HEK293 (cell line): ENCODE measurements around the gene CAPN5.

Experiments
- CTCF ChIA-PET: fragments of 350-600 bp; formaldehyde crosslinking; extraction: SDS; loops from one replicate; lab custom pipeline; 2021; ENCODE audit warnings: antibody characterized with exemption; lab: Yijun Ruan, JAX
- POLR2A ChIA-PET: fragments of 300-600 bp; formaldehyde crosslinking; extraction: SDS; loops from one replicate; lab custom pipeline; 2020; ENCODE audit warnings: antibody characterized with exemption, inconsistent platforms; lab: Yijun Ruan, JAX
- H3K27ac ChIP-seq: fragments of 200-500 bp; sonication (Bioruptor generic); 2 replicates; pipeline ENCODE4 v1.5.1; 2014; ENCODE audit warnings: low read depth, low read length, control low read depth, inconsistent platforms; ENCODE audit errors: extremely low read depth
- H3K36me3 ChIP-seq, 2 experiments: fragments of 200-500 bp in 1 of 2; sonication (Bioruptor generic) in 1 of 2; 1 replicate in 1 of 2; 2 replicates in 1 of 2; pipeline ENCODE4 v1.5.1; 2014 to 2017; ENCODE audit warnings: inconsistent platforms in 2 of 2, low read length in 2 of 2; ENCODE audit not compliant: control insufficient read depth in 2 of 2, insufficient read depth in 1 of 2
- H3K4me1 ChIP-seq: fragments of 200-500 bp; sonication (Bioruptor generic); 2 replicates; pipeline ENCODE4 v1.5.1; 2014; ENCODE audit warnings: mild to moderate bottlenecking, low read length, inconsistent platforms; ENCODE audit not compliant: control insufficient read depth, insufficient read depth
- H3K4me3 ChIP-seq: 2 replicates; pipeline ENCODE4 v1.5.1; 2011; ENCODE audit warnings: low read depth, mild to moderate bottlenecking, control low read depth, low read length, moderate library complexity
- H3K9me3 ChIP-seq: fragments of 200-500 bp; sonication (Bioruptor generic); 2 replicates; pipeline ENCODE4 v1.5.1; 2014; ENCODE audit warnings: low read depth, low read length, inconsistent platforms; ENCODE audit not compliant: control insufficient read depth, insufficient read depth
- GLIS1 ChIP-seq: fragments of 450-650 bp; formaldehyde crosslinking; IDR thresholded peaks from 2 replicates; pipeline ENCODE4 v1.5.1; 2016; ENCODE audit warnings: missing biosample characterization, missing genetic modification characterization
- GLIS2 ChIP-seq: fragments of 450-650 bp; formaldehyde crosslinking; IDR thresholded peaks from 2 replicates; pipeline ENCODE4 v1.5.1; 2016; ENCODE audit warnings: missing biosample characterization, missing genetic modification characterization
- HOXC10 ChIP-seq: sonication (generic); formaldehyde crosslinking; IDR thresholded peaks from 2 replicates; pipeline ENCODE4 v1.8.1; 2023; ENCODE audit warnings: mild to moderate bottlenecking, missing genetic modification reagents
- MYNN ChIP-seq: fragments of 450-650 bp; formaldehyde crosslinking; IDR thresholded peaks from 2 replicates; pipeline ENCODE4 v1.5.1; 2016; ENCODE audit warnings: missing biosample characterization, missing genetic modification characterization, borderline replicate concordance
- YY2 ChIP-seq: fragments of 450-650 bp; formaldehyde crosslinking; IDR thresholded peaks from 2 replicates; pipeline ENCODE4 v1.5.1; 2016; ENCODE audit warnings: missing biosample characterization, missing genetic modification characterization
- ZBTB7A ChIP-seq: fragments of 450-650 bp; formaldehyde crosslinking; IDR thresholded peaks from 2 replicates; pipeline ENCODE4 v1.5.1; 2016; ENCODE audit warnings: low read depth, missing biosample characterization, missing genetic modification characterization
- ZFP41 ChIP-seq: fragments of 450-650 bp; formaldehyde crosslinking; IDR thresholded peaks from 2 replicates; pipeline ENCODE4 v1.5.1; 2016; ENCODE audit warnings: missing biosample characterization, missing genetic modification characterization, borderline replicate concordance
- ZNF248 ChIP-seq: fragments of 450-650 bp; formaldehyde crosslinking; IDR thresholded peaks from 2 replicates; pipeline ENCODE4 v1.5.1; 2017; ENCODE audit warnings: missing biosample characterization, missing genetic modification characterization
- ZNF350 ChIP-seq: fragments of 450-650 bp; formaldehyde crosslinking; IDR thresholded peaks from 2 replicates; pipeline ENCODE4 v1.5.0; 2017; ENCODE audit warnings: missing biosample characterization, mild to moderate bottlenecking, missing genetic modification characterization
- ZNF596 ChIP-seq: fragments of 450-650 bp; IDR thresholded peaks from 2 replicates; pipeline ENCODE4 v1.5.0; 2018; ENCODE audit warnings: missing biosample characterization, mild to moderate bottlenecking, missing genetic modification characterization, moderate library complexity
- ZNF610 ChIP-seq: fragments of 450-650 bp; formaldehyde crosslinking; IDR thresholded peaks from 2 replicates; pipeline ENCODE4 v1.5.1; 2016; ENCODE audit warnings: missing biosample characterization, missing genetic modification characterization, borderline replicate concordance
- ZNF629 ChIP-seq: fragments of 450-650 bp; formaldehyde crosslinking; IDR thresholded peaks from 2 replicates; pipeline ENCODE4 v1.5.1; 2017; ENCODE audit warnings: missing biosample characterization, missing genetic modification characterization
- ZNF664 ChIP-seq: fragments of 450-650 bp; formaldehyde crosslinking; IDR thresholded peaks from 2 replicates; pipeline ENCODE4 v1.5.1; 2016; ENCODE audit warnings: missing biosample characterization, missing genetic modification characterization
- ZNF670 ChIP-seq: fragments of 450-650 bp; formaldehyde crosslinking; IDR thresholded peaks from 2 replicates; pipeline ENCODE4 v1.5.1; 2016; ENCODE audit warnings: missing biosample characterization, missing genetic modification characterization, low read depth
- TF ChIP-seq, protein P1 (sequence below): fragments of 450-650 bp; formaldehyde crosslinking; IDR thresholded peaks from 2 replicates; pipeline ENCODE4 v1.5.1; 2017; ENCODE audit warnings: missing biosample characterization, missing genetic modification characterization
- TF ChIP-seq, protein P2 (sequence below): fragments of 450-650 bp; formaldehyde crosslinking; IDR thresholded peaks from 2 replicates; pipeline ENCODE4 v1.5.1; 2017; ENCODE audit warnings: missing biosample characterization, mild to moderate bottlenecking, missing genetic modification characterization, moderate library complexity
- TF ChIP-seq, protein P3 (sequence below): fragments of 450-650 bp; formaldehyde crosslinking; IDR thresholded peaks from 2 replicates; pipeline ENCODE4 v1.5.1; 2016; ENCODE audit warnings: missing biosample characterization, missing genetic modification characterization
- TF ChIP-seq, protein P4 (sequence below): fragments of 450-650 bp; formaldehyde crosslinking; IDR thresholded peaks from 2 replicates; pipeline ENCODE4 v1.5.1; 2016; ENCODE audit warnings: missing biosample characterization, missing genetic modification characterization

Gene CAPN5

GRCh38 chr11:77020734-77021133, 46.0 kb upstream of the CAPN5 start:
- H3K36me3 ChIP-seq, result no peaks in the 10 kb centered on the region
- CTCF ChIA-PET, result interaction anchor here (0.5 to 2.1 kb wide), 4 partner anchors 16 to 599 kb away, joined by 3 to 7 read pairs (median 4); no protein-coding TSS in a partner anchor
- POLR2A ChIA-PET, result interaction anchor here (1.6 kb wide), 1 partner anchor 9 kb away, joined by 3 read pairs; no protein-coding TSS in a partner anchor

GRCh38 chr11:77024745-77025144, 42.0 kb upstream of the CAPN5 start:
- Histone ChIP-seq H3K9me3 (no peaks in the 10 kb centered on the region), H3K4me3 (no peak overlapping the region), H3K4me1 (peaks cover 11% of the 10 kb centered on the region), H3K27ac (no peak overlapping the region), H3K36me3 (no peaks in the 10 kb centered on the region)
- no peak for TF ChIP-seq ZNF610
- no peak for TF ChIP-seq GLIS2 (tag by site-specific recombination)
- TF ChIP-seq ZBTB7A (tag by site-specific recombination), result no peak
- no peak for TF ChIP-seq ZNF629 (tag by site-specific recombination)
- no peak for TF ChIP-seq MYNN (tag by site-specific recombination)
- TF ChIP-seq, protein P1, sequence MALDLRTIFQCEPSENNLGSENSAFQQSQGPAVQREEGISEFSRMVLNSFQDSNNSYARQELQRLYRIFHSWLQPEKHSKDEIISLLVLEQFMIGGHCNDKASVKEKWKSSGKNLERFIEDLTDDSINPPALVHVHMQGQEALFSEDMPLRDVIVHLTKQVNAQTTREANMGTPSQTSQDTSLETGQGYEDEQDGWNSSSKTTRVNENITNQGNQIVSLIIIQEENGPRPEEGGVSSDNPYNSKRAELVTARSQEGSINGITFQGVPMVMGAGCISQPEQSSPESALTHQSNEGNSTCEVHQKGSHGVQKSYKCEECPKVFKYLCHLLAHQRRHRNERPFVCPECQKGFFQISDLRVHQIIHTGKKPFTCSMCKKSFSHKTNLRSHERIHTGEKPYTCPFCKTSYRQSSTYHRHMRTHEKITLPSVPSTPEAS, result no peak
- TF ChIP-seq, protein P2, sequence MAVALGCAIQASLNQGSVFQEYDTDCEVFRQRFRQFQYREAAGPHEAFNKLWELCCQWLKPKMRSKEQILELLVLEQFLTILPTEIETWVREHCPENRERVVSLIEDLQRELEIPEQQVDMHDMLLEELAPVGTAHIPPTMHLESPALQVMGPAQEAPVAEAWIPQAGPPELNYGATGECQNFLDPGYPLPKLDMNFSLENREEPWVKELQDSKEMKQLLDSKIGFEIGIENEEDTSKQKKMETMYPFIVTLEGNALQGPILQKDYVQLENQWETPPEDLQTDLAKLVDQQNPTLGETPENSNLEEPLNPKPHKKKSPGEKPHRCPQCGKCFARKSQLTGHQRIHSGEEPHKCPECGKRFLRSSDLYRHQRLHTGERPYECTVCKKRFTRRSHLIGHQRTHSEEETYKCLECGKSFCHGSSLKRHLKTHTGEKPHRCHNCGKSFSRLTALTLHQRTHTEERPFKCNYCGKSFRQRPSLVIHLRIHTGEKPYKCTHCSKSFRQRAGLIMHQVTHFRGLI (tag by site-specific recombination), result no peak
- TF ChIP-seq, protein P3, sequence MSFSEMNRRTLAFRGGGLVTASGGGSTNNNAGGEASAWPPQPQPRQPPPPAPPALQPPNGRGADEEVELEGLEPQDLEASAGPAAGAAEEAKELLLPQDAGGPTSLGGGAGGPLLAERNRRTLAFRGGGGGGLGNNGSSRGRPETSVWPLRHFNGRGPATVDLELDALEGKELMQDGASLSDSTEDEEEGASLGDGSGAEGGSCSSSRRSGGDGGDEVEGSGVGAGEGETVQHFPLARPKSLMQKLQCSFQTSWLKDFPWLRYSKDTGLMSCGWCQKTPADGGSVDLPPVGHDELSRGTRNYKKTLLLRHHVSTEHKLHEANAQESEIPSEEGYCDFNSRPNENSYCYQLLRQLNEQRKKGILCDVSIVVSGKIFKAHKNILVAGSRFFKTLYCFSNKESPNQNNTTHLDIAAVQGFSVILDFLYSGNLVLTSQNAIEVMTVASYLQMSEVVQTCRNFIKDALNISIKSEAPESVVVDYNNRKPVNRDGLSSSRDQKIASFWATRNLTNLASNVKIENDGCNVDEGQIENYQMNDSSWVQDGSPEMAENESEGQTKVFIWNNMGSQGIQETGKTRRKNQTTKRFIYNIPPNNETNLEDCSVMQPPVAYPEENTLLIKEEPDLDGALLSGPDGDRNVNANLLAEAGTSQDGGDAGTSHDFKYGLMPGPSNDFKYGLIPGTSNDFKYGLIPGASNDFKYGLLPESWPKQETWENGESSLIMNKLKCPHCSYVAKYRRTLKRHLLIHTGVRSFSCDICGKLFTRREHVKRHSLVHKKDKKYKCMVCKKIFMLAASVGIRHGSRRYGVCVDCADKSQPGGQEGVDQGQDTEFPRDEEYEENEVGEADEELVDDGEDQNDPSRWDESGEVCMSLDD (tag by site-specific recombination), result no peak
- no peak for TF ChIP-seq GLIS1 (tag by site-specific recombination)
- no peak for TF ChIP-seq ZNF248
- TF ChIP-seq, protein P4, sequence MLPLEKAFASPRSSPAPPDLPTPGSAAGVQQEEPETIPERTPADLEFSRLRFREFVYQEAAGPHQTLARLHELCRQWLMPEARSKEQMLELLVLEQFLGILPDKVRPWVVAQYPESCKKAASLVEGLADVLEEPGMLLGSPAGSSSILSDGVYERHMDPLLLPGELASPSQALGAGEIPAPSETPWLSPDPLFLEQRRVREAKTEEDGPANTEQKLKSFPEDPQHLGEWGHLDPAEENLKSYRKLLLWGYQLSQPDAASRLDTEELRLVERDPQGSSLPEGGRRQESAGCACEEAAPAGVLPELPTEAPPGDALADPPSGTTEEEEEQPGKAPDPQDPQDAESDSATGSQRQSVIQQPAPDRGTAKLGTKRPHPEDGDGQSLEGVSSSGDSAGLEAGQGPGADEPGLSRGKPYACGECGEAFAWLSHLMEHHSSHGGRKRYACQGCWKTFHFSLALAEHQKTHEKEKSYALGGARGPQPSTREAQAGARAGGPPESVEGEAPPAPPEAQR (tag by site-specific recombination), result no peak
- no peak for TF ChIP-seq YY2
- no peak for TF ChIP-seq HOXC10 (CRISPR knock-in tag)
- TF ChIP-seq ZNF670 (tag by site-specific recombination), result no peak
- ChIA-PET POLR2A (no interaction called here), CTCF (interaction anchor here (0.6 to 1.5 kb wide), 7 partner anchors 19 to 1913 kb away, joined by 3 to 6 read pairs (median 4); partner anchors contain the start of gene TSKU)

More at GRCh38 chr11:77020734-77021133, 46.0 kb upstream of the CAPN5 start:
- no peak overlapping the region for H3K4me3 ChIP-seq
- no peaks in the 10 kb centered on the region for H3K9me3 ChIP-seq
- TF ChIP-seq, protein P4 (tag by site-specific recombination), result no peak
- 0 out of 2 replicates have a peak, but pooled peaks have one; percentile 23 for TF ChIP-seq ZNF596 (tag by site-specific recombination)
- no peak for TF ChIP-seq ZNF664 (tag by site-specific recombination)
- TF ChIP-seq ZFP41 (tag by site-specific recombination), result no peak
- TF ChIP-seq ZNF350 (tag by site-specific recombination), result no peak
- H3K27ac ChIP-seq, result no peak overlapping the region
- peaks cover 11% of the 10 kb centered on the region for H3K4me1 ChIP-seq
